ENCODE data around the gene ZFHX3. TPM values are rescaled to one million over a fixed set of nuclear protein-coding genes. Genes with fewer than 3 reads are reported as not detected.

Gene ZFHX3
- total and polyA plus RNA-seq, 2 donors (not counting 3 experiments of a cell fraction or from before 2014, with no cell fraction given): 3.7 to 18.8 TPM

- dilution Hi-C loops (cut with MboI; ENCODE audit: extremely low pct_ligation_motif_present, low sequenced_read_pairs): no loop called here
These were observed 150.2 kb downstream of the ZFHX3 start for GRCh38 chr16:72897707-72898106.

More at GRCh38 chr16:72897707-72898106, 150.2 kb downstream of the ZFHX3 start:
- no peak overlapping the region for H3K27ac ChIP-seq (ENCODE audit: insufficient read depth, low read depth, low read length)
- H4K20me1 ChIP-seq (replicated peaks; ENCODE audit: control insufficient read depth, extremely low read depth, insufficient read depth, low read length): no peaks in the 10 kb centered on the region
- intact Hi-C loops (cut with micrococcal nuclease): no loop called here
- no peaks in the 10 kb centered on the region for H3K27me3 ChIP-seq (ENCODE audit: control insufficient read depth in 2 of 2, insufficient read depth in 2 of 2, low read length in 2 of 2)
- CTCF ChIA-PET: no interaction called here
- TF ChIP-seq CTCF (IDR thresholded peaks at IDR 0.05; ENCODE audit: extremely low read depth in 1 of 2, insufficient read depth in 1 of 2, low read depth in 1 of 2, low read length in 2 of 2) (no peak), MYC (IDR thresholded peaks at IDR 0.05; ENCODE audit: low read depth, low read length) (no peak), POLR2AphosphoS5 (IDR thresholded peaks at IDR 0.05; ENCODE audit: insufficient read depth, low read depth, low read length) (no peak), GATA2 (IDR thresholded peaks at IDR 0.05; ENCODE audit: insufficient read depth, insufficient read length, low read depth, low read length) (no peak), JUN (IDR thresholded peaks at IDR 0.05; ENCODE audit: borderline replicate concordance, insufficient read depth, insufficient read length, low read depth) (no peak), MAX (IDR thresholded peaks at IDR 0.05; ENCODE audit: insufficient read depth, insufficient read length) (no peak), FOS (IDR thresholded peaks at IDR 0.05; ENCODE audit: borderline replicate concordance, insufficient read depth, low read length) (no peak), EZH2 (IDR thresholded peaks at IDR 0.05; ENCODE audit: borderline replicate concordance, low read depth, low read length, severe bottlenecking) (no peak), POLR2A (IDR thresholded peaks at IDR 0.05; ENCODE audit: low read depth, low read length) (no peak)
- H3K4me2 ChIP-seq (ENCODE audit: insufficient read depth, low read length): no peak overlapping the region
- no peak overlapping the region for H3K4me3 ChIP-seq (replicated peaks in 1 of 3; ENCODE audit: insufficient read depth in 1 of 3, low read depth in 1 of 3, low read length in 3 of 3)
- DNase-seq (ENCODE audit: low read depth, low spot score) (no peak), FAIRE-seq (no peak)
- POLR2A ChIA-PET: no interaction called here
- H3K4me1 ChIP-seq (ENCODE audit: control insufficient read depth, extremely low read depth, insufficient read depth, low read length): peaks cover 21% of the 10 kb centered on the region
- H3K9me1 ChIP-seq (replicated peaks; ENCODE audit: control insufficient read depth, extremely low read depth, insufficient read depth, low read length): no peaks in the 10 kb centered on the region
- no peak overlapping the region for H2AFZ ChIP-seq (ENCODE audit: low read depth, low read length)
- no peak overlapping the region for H3K9ac ChIP-seq (replicated peaks; ENCODE audit: extremely low read depth, insufficient read depth, low read length)
- peaks cover 4% of the 10 kb centered on the region for H3K79me2 ChIP-seq (ENCODE audit: control insufficient read depth, insufficient read depth, low read length)
- H3K9me3 ChIP-seq (replicated peaks; ENCODE audit: control insufficient read depth, insufficient read depth, low read length): no peaks in the 10 kb centered on the region
- BruUV-seq (replicated peaks): no TSS peak
- no peaks in the 10 kb centered on the region for H3K36me3 ChIP-seq (ENCODE audit: control insufficient read depth in 2 of 2, extremely low read depth in 1 of 2, insufficient read depth in 2 of 2, low read length in 2 of 2)

Data from endothelial cell of umbilical vein (primary cell).